Stimulated activated CD4-positive, alpha-beta T cell treated with anti-CD3 and anti-CD28 coated beads, Interleukin-12 subunit alpha, Interleukin-12 subunit beta, amount 100 ng/mL, for 24 hours (primary cell): ENCODE data around the gene ADAMTSL4.
"Not testable (repeated sequence)": the region's sequence is repeated elsewhere in the genome, so short reads cannot be mapped to it uniquely, and the experiment has no call there.

ENCODE experiments used
- DNase-seq, 2 experiments: peaks; one replicate each; pipeline ENCODE4 v3.0.0-alpha.2; 2020; ENCODE audit warnings: low read depth in 2 of 2

The ADAMTSL4 gene

DNA sequence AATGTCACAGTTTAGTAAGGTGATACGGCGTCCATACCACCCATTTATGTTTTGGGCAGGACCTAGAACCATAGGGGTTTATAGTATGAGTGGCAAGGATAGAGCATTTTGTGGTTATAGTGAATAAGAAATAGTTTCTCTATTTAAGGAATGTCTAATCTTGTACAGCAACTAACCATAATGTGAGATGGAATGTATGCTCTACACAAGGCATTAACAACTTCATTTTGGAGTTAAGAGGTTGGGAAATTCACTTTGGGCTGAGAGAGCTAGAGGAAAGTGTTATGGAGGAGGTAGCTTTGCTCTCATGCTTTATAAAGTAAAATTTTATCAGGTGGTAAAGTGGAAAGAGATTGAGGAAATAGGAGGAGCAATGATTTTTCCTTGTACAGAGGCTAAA is 33.2 kb downstream of the ADAMTSL4 start:
- DNase-seq = no peak

DNA sequence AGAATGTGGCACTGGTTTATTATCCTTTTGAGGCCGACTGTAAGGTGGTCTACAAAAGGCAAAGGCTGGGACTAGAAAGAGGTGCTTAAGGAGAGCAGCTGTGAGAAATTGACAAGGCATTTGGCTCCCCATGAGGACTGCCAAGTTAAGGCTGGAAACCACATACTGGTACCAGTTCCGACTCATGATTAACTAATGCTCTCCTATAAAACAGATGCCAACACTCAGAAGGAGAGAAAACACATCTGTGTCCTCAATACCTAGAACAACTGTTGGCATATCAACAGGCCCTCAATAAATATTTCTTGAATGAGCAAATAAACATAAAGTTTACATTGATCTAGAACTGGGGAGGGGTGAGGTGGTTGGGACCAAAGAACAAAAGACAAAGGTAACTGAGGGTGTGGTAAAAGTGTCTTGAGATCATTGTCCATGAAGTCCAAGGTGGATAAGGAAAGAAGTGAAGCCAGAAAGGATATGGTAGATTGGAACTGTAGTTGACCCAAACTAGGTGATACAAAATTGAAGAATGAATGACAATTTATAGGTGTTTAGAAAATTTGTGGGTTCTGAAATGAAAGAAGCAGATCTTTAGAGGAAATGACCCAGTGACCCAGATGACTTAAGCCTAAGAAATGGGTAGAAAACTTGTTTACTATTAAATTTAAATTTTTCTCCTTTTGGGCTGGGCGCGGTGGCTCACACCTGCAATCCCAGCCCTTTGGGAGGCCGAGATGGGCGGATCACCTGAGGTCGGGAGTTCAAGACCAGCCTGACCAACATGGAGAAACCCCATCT is 47.1 kb downstream of the ADAMTSL4 start:
- DNase-seq = no peak

DNA sequence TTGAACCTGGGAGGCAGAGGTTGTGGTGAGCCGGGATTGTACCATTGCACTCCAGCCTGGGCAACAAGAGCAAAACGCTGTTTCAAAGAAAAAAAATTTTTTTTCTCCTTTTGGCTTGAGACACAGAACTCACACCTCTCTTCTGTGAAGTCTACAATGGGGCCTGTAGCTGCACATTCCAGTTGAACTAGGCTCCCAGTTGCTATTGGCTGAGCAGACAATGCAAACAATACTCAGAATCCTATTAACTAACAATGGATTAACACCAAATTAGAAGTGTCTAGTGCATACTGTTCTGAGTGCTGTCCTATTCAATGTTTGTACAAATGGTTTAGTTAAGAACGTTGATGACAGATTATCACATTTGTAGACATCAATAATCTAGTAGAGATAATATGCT is 47.8 kb downstream of the ADAMTSL4 start:
- no peak for DNase-seq

DNA sequence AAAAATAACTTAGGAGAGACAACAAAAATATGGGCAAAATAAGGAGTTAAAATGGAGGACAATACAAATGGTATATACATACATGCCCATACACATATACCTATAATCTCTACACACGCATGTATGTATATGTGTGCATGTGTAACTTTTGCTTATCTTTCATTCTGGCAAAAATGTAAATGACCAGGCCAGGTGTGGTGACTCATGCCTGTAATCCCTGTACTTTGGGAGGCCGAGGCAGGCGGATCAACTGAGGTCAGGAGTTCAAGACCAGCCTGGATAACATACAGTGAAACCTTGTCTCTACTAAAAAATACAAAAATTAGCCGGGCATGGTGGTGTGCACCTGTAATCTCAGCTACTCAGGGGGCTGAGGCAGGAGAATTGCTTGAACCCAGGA is 49.1 kb downstream of the ADAMTSL4 start:
- DNase-seq = not testable (repeated sequence)

DNA sequence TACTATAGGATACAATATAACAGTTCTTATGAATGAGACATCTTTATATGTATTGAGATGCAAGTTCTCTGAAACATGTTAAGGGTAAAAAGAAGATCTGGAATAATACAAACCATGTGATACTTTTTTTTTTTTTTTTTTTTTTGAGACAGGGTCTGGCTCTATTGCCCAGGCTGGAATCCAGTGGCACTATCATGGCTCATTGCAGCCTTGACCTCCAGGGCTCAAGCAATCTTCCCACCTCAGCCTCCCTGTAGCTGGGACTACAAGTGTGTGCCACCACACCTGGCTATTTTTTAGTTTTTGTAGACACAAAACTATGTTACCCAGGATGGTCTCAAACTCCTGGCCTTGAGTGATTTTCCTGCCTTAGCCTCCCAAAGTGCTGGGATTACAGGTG is 52.3 kb downstream of the ADAMTSL4 start:
- no peak for DNase-seq

DNA sequence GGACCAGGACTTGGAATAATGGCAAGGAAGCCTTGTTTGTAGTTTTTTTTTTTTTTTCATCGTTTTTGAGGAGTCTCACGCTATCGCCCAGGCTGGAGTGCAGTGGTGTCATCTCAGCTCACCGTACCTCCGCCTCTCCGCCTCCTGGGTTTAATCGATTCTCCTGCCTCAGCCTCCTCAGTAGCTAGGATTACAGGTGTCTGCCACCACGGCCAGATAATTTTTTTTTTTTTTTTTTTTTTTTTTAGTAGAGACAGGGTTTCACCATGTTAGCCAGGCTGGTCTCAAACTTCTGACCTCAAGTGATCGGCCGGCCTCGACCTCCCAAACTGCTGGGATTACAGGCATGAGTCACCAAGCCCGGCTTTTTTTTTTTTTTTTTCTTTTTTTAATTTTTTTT is 53.2 kb downstream of the ADAMTSL4 start:
- not testable (repeated sequence) for DNase-seq

DNA sequence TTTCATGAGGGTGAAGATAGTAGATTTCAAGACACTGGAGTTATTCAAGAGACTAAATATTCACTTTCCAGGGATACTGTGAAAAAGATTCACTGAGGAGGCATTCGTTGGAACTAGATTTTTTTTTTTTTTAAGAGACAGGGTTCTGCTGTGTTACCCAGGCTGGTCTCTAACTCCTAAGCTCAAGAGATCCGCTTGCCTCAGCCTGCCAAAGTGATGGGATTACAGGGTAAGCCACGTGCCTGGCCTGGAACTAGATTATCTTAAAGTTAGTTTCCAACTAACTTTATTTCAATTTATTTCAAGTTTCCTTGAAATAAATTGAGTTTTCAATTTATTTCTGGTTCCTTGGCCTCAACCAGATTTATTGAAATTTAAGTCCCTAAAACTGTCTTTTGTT is 54.5 kb downstream of the ADAMTSL4 start:
- DNase-seq = no peak

DNA sequence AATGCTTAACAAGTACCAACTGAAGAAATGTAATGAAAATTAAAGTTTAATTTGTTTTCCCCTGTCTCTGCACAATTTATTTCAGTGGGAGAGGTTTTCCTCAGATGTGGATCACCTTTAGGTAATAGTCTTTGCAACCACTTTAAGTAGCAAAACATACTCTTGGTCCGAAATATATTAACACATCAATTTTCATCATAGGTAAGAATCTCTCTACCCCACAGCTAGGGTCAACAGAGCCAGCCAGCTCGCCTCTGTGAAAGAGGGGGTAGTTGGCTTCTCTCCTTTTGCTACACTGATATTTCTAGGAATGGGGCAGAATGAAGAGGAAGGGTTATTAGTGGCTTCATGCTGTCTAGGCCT is 55.0 kb downstream of the ADAMTSL4 start:
- no peak for DNase-seq

DNA sequence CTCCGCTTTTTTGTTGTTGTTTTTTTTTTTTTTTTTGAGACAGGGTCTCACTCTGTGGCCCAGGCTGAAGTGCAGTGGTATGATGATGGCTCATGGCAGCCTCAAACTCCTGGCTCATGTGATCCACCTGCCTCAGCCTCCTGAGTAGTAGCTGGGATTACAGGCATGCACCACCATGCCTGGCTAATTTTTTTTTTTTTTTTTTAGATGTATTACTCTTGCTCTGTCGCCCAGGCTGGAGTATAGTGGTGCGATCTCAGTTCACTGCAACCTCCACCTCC is 56.2 kb downstream of the ADAMTSL4 start:
- DNase-seq = not testable (repeated sequence)

DNA sequence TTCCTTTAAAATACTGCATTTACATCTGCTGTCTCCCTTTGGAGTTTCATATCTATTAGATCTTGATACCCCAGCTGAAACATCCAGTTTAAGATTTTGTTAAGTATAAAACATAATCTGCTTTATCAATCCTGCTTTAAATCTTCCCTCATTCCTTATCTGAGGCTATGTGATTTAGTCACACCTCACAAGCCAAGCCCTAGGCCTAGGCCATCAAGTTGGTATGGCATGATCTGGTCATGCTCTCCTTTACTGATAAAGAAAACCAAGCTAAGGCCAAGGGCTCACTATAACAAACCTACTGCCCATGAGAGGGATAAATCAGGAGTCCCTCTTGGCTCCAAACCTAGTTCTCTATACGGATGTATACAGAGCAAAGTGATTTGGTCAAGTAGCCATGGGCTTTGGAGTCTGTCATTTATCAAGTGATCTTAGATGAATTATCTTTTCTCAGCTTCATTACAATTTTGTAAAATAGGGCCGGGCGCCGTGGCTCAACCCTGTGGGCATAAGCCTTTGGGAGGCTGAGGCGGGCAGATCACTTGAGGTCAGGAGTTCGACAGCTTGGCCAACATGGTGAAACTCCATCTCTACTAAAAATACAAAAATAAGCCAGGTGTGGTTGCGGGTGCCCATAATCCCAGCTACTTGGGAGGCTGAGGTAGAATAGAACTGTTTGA is 57.4 kb downstream of the ADAMTSL4 start:
- no peak for DNase-seq

DNA sequence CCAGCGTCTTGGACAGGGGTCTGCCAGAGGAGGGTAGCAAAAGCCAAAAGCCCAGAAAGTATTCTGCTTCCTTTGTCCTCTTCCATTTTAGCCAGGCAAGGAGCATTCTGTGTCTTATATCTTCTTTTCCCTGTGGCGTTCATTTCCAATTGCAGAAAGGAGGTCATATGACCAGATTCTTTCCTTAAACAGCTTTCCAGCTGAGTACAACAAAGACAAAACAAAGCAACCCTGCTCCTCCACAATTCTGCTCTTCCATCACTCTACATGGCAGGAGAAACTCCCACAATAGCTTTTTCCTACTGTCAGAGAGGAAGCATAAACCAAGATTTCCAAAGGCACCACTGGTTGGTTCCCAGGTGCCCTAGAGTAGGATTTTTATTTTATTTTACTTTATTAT is 60.5 kb downstream of the ADAMTSL4 start:
- no peak for DNase-seq
